MM.1S (cell line): ENCODE results near the gene CKS2.

ENCODE experiments used
- DNase-seq: peaks from one replicate; pipeline ENCODE4 v3.0.0-alpha.2; 2015
- H2AFZ ChIP-seq: fragments of 300-600 bp; sonication (generic); 2 replicates; pipeline ENCODE4 v1.6.0; 2016; ENCODE audit warnings: antibody characterized with exemption, low read length
- H3F3A ChIP-seq: fragments of 300-600 bp; sonication (generic); 2 replicates; pipeline ENCODE4 v1.6.1; 2016; ENCODE audit warnings: mild to moderate bottlenecking, antibody characterized with exemption, low read length, moderate library complexity, mixed read lengths; ENCODE audit not compliant: insufficient read depth
- H3K27ac ChIP-seq: fragments of 300-600 bp; sonication (generic); 2 replicates; pipeline ENCODE4 v1.5.1; 2016; ENCODE audit warnings: mild to moderate bottlenecking, low read length
- H3K27me3 ChIP-seq: fragments of 300-600 bp; sonication (generic); replicated peaks from 2 replicates; pipeline ENCODE4 v1.6.0; 2016; ENCODE audit warnings: low read length; ENCODE audit not compliant: insufficient read depth
- H3K36me3 ChIP-seq: fragments of 300-600 bp; sonication (generic); replicated peaks from 2 replicates; pipeline ENCODE4 v1.6.1; 2016; ENCODE audit warnings: mild to moderate bottlenecking, low read length, mixed read lengths; ENCODE audit not compliant: insufficient read depth
- H3K4me1 ChIP-seq: fragments of 300-600 bp; sonication (generic); 2 replicates; pipeline ENCODE4 v1.6.1; 2016; ENCODE audit warnings: low read length, mixed read lengths
- H3K4me2 ChIP-seq: fragments of 300-600 bp; sonication (generic); 2 replicates; pipeline ENCODE4 v1.6.0; 2016; ENCODE audit warnings: low read depth, low read length
- H3K4me3 ChIP-seq: fragments of 300-600 bp; sonication (generic); 2 replicates; pipeline ENCODE4 v1.5.1; 2016; ENCODE audit warnings: low read length, mixed read lengths
- H3K79me2 ChIP-seq: fragments of 300-600 bp; sonication (generic); 2 replicates; pipeline ENCODE4 v1.6.1; 2016; ENCODE audit warnings: mixed run types, low read length, mixed read lengths
- H3K9ac ChIP-seq: fragments of 300-600 bp; sonication (generic); 2 replicates; pipeline ENCODE4 v1.6.1; 2016; ENCODE audit warnings: low read length, mixed read lengths
- H3K9me2 ChIP-seq: fragments of 300-600 bp; sonication (generic); replicated peaks from 2 replicates; pipeline ENCODE4 v1.6.1; 2016; ENCODE audit warnings: mild to moderate bottlenecking, low read length, mixed read lengths; ENCODE audit not compliant: insufficient read depth
- H3K9me3 ChIP-seq: fragments of 300-600 bp; sonication (generic); replicated peaks from 2 replicates; pipeline ENCODE4 v1.6.1; 2016; ENCODE audit warnings: mild to moderate bottlenecking, low read length, mixed read lengths; ENCODE audit not compliant: insufficient read depth
- H4K20me1 ChIP-seq: fragments of 300-600 bp; sonication (generic); 2 replicates; pipeline ENCODE4 v1.6.1; 2016; ENCODE audit warnings: mild to moderate bottlenecking, low read length, moderate library complexity, mixed read lengths; ENCODE audit not compliant: insufficient read depth
- EZH2 ChIP-seq: fragments of 300-600 bp; sonication (generic); optimal IDR thresholded peaks from 2 replicates; pipeline ENCODE3; 2017; ENCODE audit warnings: low read depth, mild to moderate bottlenecking, antibody characterized with exemption, low read length, mixed read lengths
- EZH2phosphoT487 ChIP-seq: fragments of 300-600 bp; sonication (generic); IDR thresholded peaks from 2 replicates; pipeline ENCODE4 v1.6.1; 2018; ENCODE audit warnings: antibody characterized with exemption, low read length
- TF ChIP-seq, protein P1 (sequence below): fragments of 300-600 bp; sonication (generic); IDR thresholded peaks from 2 replicates; pipeline ENCODE4 v1.5.1; 2016; ENCODE audit warnings: antibody characterized with exemption, low read length, mixed read lengths

The CKS2 gene

GRCh38 chr9:89365532-89365912, 54.5 kb downstream of the CKS2 start:
- Histone ChIP-seq H3F3A (peaks cover 3% of the 10 kb centered on the region; the same call in 1 of the 2 replicates), H2AFZ (no peak overlapping the region), H3K4me1 (no peaks in the 10 kb centered on the region), H3K27me3 (no peaks in the 10 kb centered on the region), H3K4me3 (no peak overlapping the region), H3K9me2 (no peaks in the 10 kb centered on the region), H4K20me1 (no peaks in the 10 kb centered on the region), H3K4me2 (no peak overlapping the region), H3K79me2 (no peaks in the 10 kb centered on the region), H3K9me3 (no peaks in the 10 kb centered on the region), H3K9ac (no peak overlapping the region), H3K36me3 (no peaks in the 10 kb centered on the region), H3K27ac (no peak overlapping the region)
- TF ChIP-seq, protein P1, sequence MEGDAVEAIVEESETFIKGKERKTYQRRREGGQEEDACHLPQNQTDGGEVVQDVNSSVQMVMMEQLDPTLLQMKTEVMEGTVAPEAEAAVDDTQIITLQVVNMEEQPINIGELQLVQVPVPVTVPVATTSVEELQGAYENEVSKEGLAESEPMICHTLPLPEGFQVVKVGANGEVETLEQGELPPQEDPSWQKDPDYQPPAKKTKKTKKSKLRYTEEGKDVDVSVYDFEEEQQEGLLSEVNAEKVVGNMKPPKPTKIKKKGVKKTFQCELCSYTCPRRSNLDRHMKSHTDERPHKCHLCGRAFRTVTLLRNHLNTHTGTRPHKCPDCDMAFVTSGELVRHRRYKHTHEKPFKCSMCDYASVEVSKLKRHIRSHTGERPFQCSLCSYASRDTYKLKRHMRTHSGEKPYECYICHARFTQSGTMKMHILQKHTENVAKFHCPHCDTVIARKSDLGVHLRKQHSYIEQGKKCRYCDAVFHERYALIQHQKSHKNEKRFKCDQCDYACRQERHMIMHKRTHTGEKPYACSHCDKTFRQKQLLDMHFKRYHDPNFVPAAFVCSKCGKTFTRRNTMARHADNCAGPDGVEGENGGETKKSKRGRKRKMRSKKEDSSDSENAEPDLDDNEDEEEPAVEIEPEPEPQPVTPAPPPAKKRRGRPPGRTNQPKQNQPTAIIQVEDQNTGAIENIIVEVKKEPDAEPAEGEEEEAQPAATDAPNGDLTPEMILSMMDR: no peak
- TF ChIP-seq EZH2 (no peak), EZH2phosphoT487 (no peak)
- no peak for DNase-seq
